HCT116 (cell line): ENCODE data around the gene DIDO1. TPM values are rescaled to one million over a fixed set of nuclear protein-coding genes. Genes with fewer than 3 reads are reported as not detected.

ENCODE experiments used
- ATAC-seq: fragments of 200-7000 bp; cut with Tn5 transposase; 2 replicates; pipeline ENCODE4 v1.9.1; 2020; ENCODE audit warnings: mild to moderate bottlenecking, moderate library complexity
- BruUV-seq: library from RNA; stranded (reverse); fragments of 400-500 nt; replicated peaks from 2 replicates; lab custom pipeline; 2021; lab: Mats Ljungman, UMichigan
- CTCF ChIA-PET: fragments of 300-600 bp; sonication (Branson Sonifier 250); formaldehyde crosslinking; loops from one replicate; lab custom pipeline; 2021; ENCODE audit warnings: antibody characterized with exemption; lab: Charles Lee
- POLR2A ChIA-PET: fragments of 300-600, 350-600 bp; sonication (Branson Sonifier 250); formaldehyde crosslinking; loops from one replicate; lab custom pipeline; 2021; ENCODE audit warnings: antibody characterized with exemption; lab: Charles Lee
- RAD21 ChIA-PET, 2 experiments: fragments of 300-600 bp; sonication (Branson Sonifier 250); formaldehyde crosslinking; loops; one replicate each; lab custom pipeline; 2023; ENCODE audit warnings: low total read pairs in 2 of 2; ENCODE audit not compliant: uncharacterized antibody in 2 of 2, unreplicated experiment in 2 of 2, low non-redundant PET in 1 of 2; lab: Charles Lee
- DNase-seq: peaks from one replicate; pipeline ENCODE4 v3.0.0-alpha.2; 2010; ENCODE audit warnings: low read depth, low spot score
- H2AFZ ChIP-seq: fragments of 200-600 bp; shearing (Covaris generic), sonication (generic); 2 replicates; pipeline ENCODE4 v1.6.1; 2017; ENCODE audit warnings: low read depth, mixed run types, mixed read lengths, antibody characterized with exemption, low read length; ENCODE audit not compliant: poor library complexity, severe bottlenecking
- H3K27ac ChIP-seq: 2 replicates; pipeline ENCODE4 v1.5.1; 2012; ENCODE audit warnings: low read depth, low read length
- H3K27me3 ChIP-seq: fragments of 200-600 bp; sonication (generic); 2 replicates; pipeline ENCODE4 v1.6.1; 2016; ENCODE audit warnings: mixed run types, low read length, mixed read lengths; ENCODE audit not compliant: insufficient read depth
- H3K36me3 ChIP-seq, 2 experiments: fragments of 200-500 bp in 1 of 2; fragments of 200-600 bp in 1 of 2; sonication (Bioruptor generic) in 1 of 2; sonication (generic) in 1 of 2; 2 replicates each; pipeline versions ENCODE4 v1.5.1 to v1.6.1; 2014 to 2016; ENCODE audit warnings: low read length in 2 of 2, inconsistent platforms in 1 of 2, mixed read lengths in 1 of 2, mixed run types in 1 of 2; ENCODE audit not compliant: insufficient read depth in 2 of 2, control insufficient read depth in 1 of 2
- H3K4me1 ChIP-seq, 2 experiments: fragments of 200-600 bp in 1 of 2; sonication (generic) in 1 of 2; 2 replicates each; pipeline versions ENCODE4 v1.5.1 to v1.6.1; 2012 to 2017; ENCODE audit warnings: low read length in 2 of 2, inconsistent platforms in 1 of 2, mild to moderate bottlenecking in 1 of 2, mixed read lengths in 1 of 2, mixed run types in 1 of 2, moderate library complexity in 1 of 2; ENCODE audit not compliant: insufficient read depth in 2 of 2, control insufficient read depth in 1 of 2
- H3K4me2 ChIP-seq: fragments of 200-600 bp; sonication (generic); 2 replicates; pipeline ENCODE4 v1.6.1; 2017; ENCODE audit warnings: mixed run types, low read length, mixed read lengths
- H3K4me3 ChIP-seq, 2 experiments: fragments of 200-600 bp in 1 of 2; sonication (generic) in 1 of 2; replicated peaks in 1 of 2; 2 replicates each; pipeline ENCODE4 v1.5.1; 2011 to 2016; ENCODE audit warnings: low read length in 2 of 2, control low read depth in 1 of 2, low read depth in 1 of 2, mild to moderate bottlenecking in 1 of 2, mixed read lengths in 1 of 2, mixed run types in 1 of 2
- H3K79me2 ChIP-seq: fragments of 200-600 bp; sonication (generic); 2 replicates; pipeline ENCODE4 v1.6.1; 2017; ENCODE audit warnings: mild to moderate bottlenecking, mixed run types, low read length, moderate library complexity, mixed read lengths; ENCODE audit not compliant: insufficient read depth
- H3K9ac ChIP-seq: fragments of 200-600 bp; sonication (generic); 2 replicates; pipeline ENCODE4 v1.6.1; 2016; ENCODE audit warnings: low read length, mixed read lengths
- H3K9me2 ChIP-seq: fragments of 200-600 bp; sonication (generic), shearing (Covaris generic); 2 replicates; pipeline ENCODE4 v1.6.1; 2017; ENCODE audit warnings: mixed run types, mild to moderate bottlenecking, moderate library complexity; ENCODE audit not compliant: insufficient read depth
- H3K9me3 ChIP-seq, 2 experiments: fragments of 200-500 bp in 1 of 2; fragments of 200-600 bp in 1 of 2; sonication (Bioruptor generic) in 1 of 2; sonication (generic) in 1 of 2; 2 replicates each; pipeline ENCODE4 v1.6.1; 2014 to 2017; ENCODE audit warnings: low read length in 2 of 2, mixed read lengths in 2 of 2, inconsistent platforms in 1 of 2, low read depth in 1 of 2, mild to moderate bottlenecking in 1 of 2, mixed run types in 1 of 2, moderate library complexity in 1 of 2; ENCODE audit not compliant: control insufficient read depth in 1 of 2, insufficient read depth in 1 of 2
- H4K20me1 ChIP-seq: fragments of 200-600 bp; sonication (generic), shearing (Covaris generic); 2 replicates; pipeline ENCODE4 v1.6.1; 2017; ENCODE audit warnings: mixed run types, mild to moderate bottlenecking, moderate library complexity; ENCODE audit not compliant: insufficient read depth
- EGR1 ChIP-seq: IDR thresholded peaks from 2 replicates; pipeline ENCODE4 v1.6.1; 2012; ENCODE audit warnings: low read depth
- POLR2A ChIP-seq: IDR thresholded peaks from 2 replicates; pipeline ENCODE4 v1.7.0; 2011; ENCODE audit warnings: borderline replicate concordance; ENCODE audit not compliant: insufficient read depth, insufficient read length; ENCODE audit errors: extremely low read depth
- POLR2AphosphoS5 ChIP-seq: IDR thresholded peaks from 2 replicates; pipeline ENCODE4 v1.6.1; 2011; ENCODE audit warnings: mild to moderate bottlenecking, low read depth, low read length, moderate library complexity
- SIN3A ChIP-seq: IDR thresholded peaks from 2 replicates; pipeline ENCODE4 v1.6.1; 2012; ENCODE audit warnings: low read depth
- SP1 ChIP-seq: IDR thresholded peaks from 2 replicates; pipeline ENCODE4 v1.6.1; 2012; ENCODE audit warnings: low read depth
- ZNF274 ChIP-seq: fragments of 200-500 bp; sonication (Bioruptor generic); IDR thresholded peaks from 2 replicates; pipeline ENCODE4 v1.6.1; 2014; ENCODE audit warnings: mild to moderate bottlenecking, low read depth, low read length, inconsistent platforms
- intact Hi-C: fragments of 100-400 bp; cut with micrococcal nuclease; formaldehyde crosslinking; loops from 2 replicates; pipeline ENCODE4 v1.10.0; 2022
- total RNA-seq: library from RNA; stranded (reverse); gene quantifications from one replicate; pipeline ENCODE4 v1.2.1, GENCODE V29; 2021; ENCODE audit not compliant: unreplicated experiment
- TF ChIP-seq, protein P1 (sequence below), 3 experiments: fragments of 200-600 bp in 1 of 3; sonication (generic) in 1 of 3; IDR thresholded peaks in 2 of 3; conservative IDR thresholded peaks in 1 of 3; 2 replicates each; pipeline ENCODE4 v1.5.1; 2012 to 2017; ENCODE audit warnings: low read depth in 2 of 3, low read length in 2 of 3, antibody characterized with exemption in 1 of 3, borderline replicate concordance in 1 of 3, control low read depth in 1 of 3, mild to moderate bottlenecking in 1 of 3, mixed read lengths in 1 of 3, mixed run types in 1 of 3, moderate library complexity in 1 of 3; ENCODE audit not compliant: insufficient read depth in 1 of 3

The DIDO1 gene
- total RNA-seq, 1 experiment from 2014 or later, result 41.4 TPM

DNA sequence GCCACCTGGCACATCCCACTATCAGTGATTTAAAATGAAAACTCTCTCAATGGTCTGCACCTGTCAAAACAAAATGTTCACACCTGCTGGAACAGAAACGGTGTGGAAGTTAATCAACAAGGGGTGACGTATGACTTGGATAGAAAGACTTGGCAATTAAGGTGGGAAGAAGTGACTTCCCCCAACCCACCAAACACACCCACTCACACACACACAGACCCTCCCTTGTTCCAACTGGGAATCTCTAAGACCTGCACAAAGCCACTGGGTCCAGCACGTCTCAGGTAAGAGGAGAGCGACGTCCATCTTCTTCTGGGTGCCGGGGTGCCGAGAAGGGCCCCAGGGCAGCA is 39.6 kb downstream of the DIDO1 start:
- ATAC-seq, result no peak
- no peaks in the 10 kb centered on the region for H4K20me1 ChIP-seq
- intact Hi-C loops, result no loop called here

More for the DNA sequence above, 39.6 kb downstream of the DIDO1 start:
- Histone ChIP-seq H3K9me2 (no peaks in the 10 kb centered on the region), H3K79me2 (no peaks in the 10 kb centered on the region), H2AFZ (no peak overlapping the region), H3K4me3 (no peak overlapping the region), H3K4me2 (no peak overlapping the region), H3K27me3 (no peaks in the 10 kb centered on the region), H3K9me3 (no peaks in the 10 kb centered on the region), H3K4me1 (no peaks in the 10 kb centered on the region), H3K36me3 (peaks cover 18 to 27% of the 10 kb centered on the region in 2 experiments; a peak in 3 of 4 replicates), H3K27ac (no peak overlapping the region), H3K9ac (no peak overlapping the region)
- RAD21 ChIA-PET, result no interaction called here
- TF ChIP-seq SP1 (no peak), ZNF274 (no peak), EGR1 (no peak), POLR2A (no peak), SIN3A (no peak), POLR2AphosphoS5 (no peak)
- TF ChIP-seq, protein P1, sequence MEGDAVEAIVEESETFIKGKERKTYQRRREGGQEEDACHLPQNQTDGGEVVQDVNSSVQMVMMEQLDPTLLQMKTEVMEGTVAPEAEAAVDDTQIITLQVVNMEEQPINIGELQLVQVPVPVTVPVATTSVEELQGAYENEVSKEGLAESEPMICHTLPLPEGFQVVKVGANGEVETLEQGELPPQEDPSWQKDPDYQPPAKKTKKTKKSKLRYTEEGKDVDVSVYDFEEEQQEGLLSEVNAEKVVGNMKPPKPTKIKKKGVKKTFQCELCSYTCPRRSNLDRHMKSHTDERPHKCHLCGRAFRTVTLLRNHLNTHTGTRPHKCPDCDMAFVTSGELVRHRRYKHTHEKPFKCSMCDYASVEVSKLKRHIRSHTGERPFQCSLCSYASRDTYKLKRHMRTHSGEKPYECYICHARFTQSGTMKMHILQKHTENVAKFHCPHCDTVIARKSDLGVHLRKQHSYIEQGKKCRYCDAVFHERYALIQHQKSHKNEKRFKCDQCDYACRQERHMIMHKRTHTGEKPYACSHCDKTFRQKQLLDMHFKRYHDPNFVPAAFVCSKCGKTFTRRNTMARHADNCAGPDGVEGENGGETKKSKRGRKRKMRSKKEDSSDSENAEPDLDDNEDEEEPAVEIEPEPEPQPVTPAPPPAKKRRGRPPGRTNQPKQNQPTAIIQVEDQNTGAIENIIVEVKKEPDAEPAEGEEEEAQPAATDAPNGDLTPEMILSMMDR (IDR thresholded peaks at IDR 0.05 in 2 of 3, conservative IDR thresholded peaks at IDR 0.05 in 1 of 3; ENCODE audit: borderline replicate concordance in 1 of 3, insufficient read depth in 1 of 3, low read depth in 2 of 3, low read length in 2 of 3), result no peak
- CTCF ChIA-PET, result interaction anchor here (2.0 kb wide), 1 partner anchor 11 kb away, joined by 5 read pairs; no protein-coding TSS in a partner anchor
- POLR2A ChIA-PET, result no interaction called here
- no TSS peak for BruUV-seq
- no peak for DNase-seq
